OCI-LY7 (cell line): ENCODE measurements around the gene SOCS7.
A peak's percentile ranks its signal among the peaks of the same experiment; 100 is the strongest.

ENCODE experiments used
- CTCF ChIP-seq: fragments of 200-600 bp; sonication (generic); conservative IDR thresholded peaks from 2 replicates; pipeline ENCODE4 v1.5.1; 2014; ENCODE audit warnings: mild to moderate bottlenecking, antibody characterized with exemption, low read length, moderate library complexity, mixed read lengths
- EZH2phosphoT487 ChIP-seq: fragments of 200-600 bp; sonication (generic); IDR thresholded peaks from 2 replicates; pipeline ENCODE4 v1.6.1; 2018; ENCODE audit warnings: low read depth, borderline replicate concordance, mild to moderate bottlenecking, mixed run types, antibody characterized with exemption, low read length, moderate library complexity, mixed read lengths

GRCh38 chr17:38349097-38349730, 2.4 kb upstream of the SOCS7 start:
- peak; percentile 95 for TF ChIP-seq CTCF
- TF ChIP-seq EZH2phosphoT487: no peak
